ENCODE results near the gene GCNT1.
"Not testable (repeated sequence)": the region's sequence is repeated elsewhere in the genome, so short reads cannot be mapped to it uniquely, and the experiment has no call there.

Gene GCNT1

GRCh38 chr9:76529653-76530052 is 70.7 kb downstream of the GCNT1 start:
- H3K27me3 ChIP-seq (replicated peaks; ENCODE audit: control insufficient read depth, insufficient read depth, low read length, poor library complexity, severe bottlenecking), result no peaks in the 10 kb centered on the region
- H3K4me3 ChIP-seq (ENCODE audit: insufficient read depth, low read depth, low read length, poor library complexity, severe bottlenecking), result no peak overlapping the region
- H3K27ac ChIP-seq (ENCODE audit: insufficient read depth, low read length, poor library complexity, severe bottlenecking), result no peak overlapping the region
- H3K9me3 ChIP-seq (ENCODE audit: control insufficient read depth, low read length), result no peaks in the 10 kb centered on the region
- H3K36me3 ChIP-seq (ENCODE audit: control insufficient read depth, insufficient read depth, low read length), result no peaks in the 10 kb centered on the region
- no peaks in the 10 kb centered on the region for H3K4me1 ChIP-seq (ENCODE audit: control insufficient read depth, insufficient read depth, low read length, poor library complexity, severe bottlenecking)
- DNase-seq, result no peak

GRCh38 chr9:76530458-76531110 is 71.6 kb downstream of the GCNT1 start:
- Histone ChIP-seq H3K27ac (ENCODE audit: insufficient read depth, low read length, poor library complexity, severe bottlenecking) (no peak overlapping the region), H3K36me3 (ENCODE audit: control insufficient read depth, insufficient read depth, low read length) (no peaks in the 10 kb centered on the region), H3K4me3 (ENCODE audit: insufficient read depth, low read depth, low read length, poor library complexity, severe bottlenecking) (no peak overlapping the region), H3K4me1 (ENCODE audit: control insufficient read depth, insufficient read depth, low read length, poor library complexity, severe bottlenecking) (no peaks in the 10 kb centered on the region), H3K27me3 (replicated peaks; ENCODE audit: control insufficient read depth, insufficient read depth, low read length, poor library complexity, severe bottlenecking) (no peaks in the 10 kb centered on the region), H3K9me3 (ENCODE audit: control insufficient read depth, low read length) (no peaks in the 10 kb centered on the region)
- DNase-seq, result no peak

- no peaks in the 10 kb centered on the region for H3K9me3 ChIP-seq (ENCODE audit: control insufficient read depth, low read length)
- no peak overlapping the region for H3K4me3 ChIP-seq (ENCODE audit: insufficient read depth, low read depth, low read length, poor library complexity, severe bottlenecking)
- H3K27ac ChIP-seq (ENCODE audit: insufficient read depth, low read length, poor library complexity, severe bottlenecking), result no peak overlapping the region
- no peaks in the 10 kb centered on the region for H3K27me3 ChIP-seq (replicated peaks; ENCODE audit: control insufficient read depth, insufficient read depth, low read length, poor library complexity, severe bottlenecking)
- no peaks in the 10 kb centered on the region for H3K4me1 ChIP-seq (ENCODE audit: control insufficient read depth, insufficient read depth, low read length, poor library complexity, severe bottlenecking)
- no peak for DNase-seq
- H3K36me3 ChIP-seq (ENCODE audit: control insufficient read depth, insufficient read depth, low read length), result no peaks in the 10 kb centered on the region
Measured at GRCh38 chr9:76531231-76531780, 72.3 kb downstream of the GCNT1 start.

- not testable (repeated sequence) for H3K36me3 ChIP-seq (ENCODE audit: control insufficient read depth, insufficient read depth, low read length); H3K4me3 ChIP-seq (ENCODE audit: insufficient read depth, low read depth, low read length, poor library complexity, severe bottlenecking); DNase-seq; H3K4me1 ChIP-seq (ENCODE audit: control insufficient read depth, insufficient read depth, low read length, poor library complexity, severe bottlenecking); H3K27ac ChIP-seq (ENCODE audit: insufficient read depth, low read length, poor library complexity, severe bottlenecking); H3K9me3 ChIP-seq (ENCODE audit: control insufficient read depth, low read length); H3K27me3 ChIP-seq (replicated peaks; ENCODE audit: control insufficient read depth, insufficient read depth, low read length, poor library complexity, severe bottlenecking)
Measured at GRCh38 chr9:76532877-76533276, 73.9 kb downstream of the GCNT1 start.

GRCh38 chr9:76534026-76534425 is 75.0 kb downstream of the GCNT1 start:
- no peaks in the 10 kb centered on the region for H3K36me3 ChIP-seq (ENCODE audit: control insufficient read depth, insufficient read depth, low read length)
- no peaks in the 10 kb centered on the region for H3K9me3 ChIP-seq (ENCODE audit: control insufficient read depth, low read length)
- DNase-seq, result no peak
- H3K27ac ChIP-seq (ENCODE audit: insufficient read depth, low read length, poor library complexity, severe bottlenecking), result no peak overlapping the region
- H3K4me1 ChIP-seq (ENCODE audit: control insufficient read depth, insufficient read depth, low read length, poor library complexity, severe bottlenecking), result no peaks in the 10 kb centered on the region
- no peak overlapping the region for H3K4me3 ChIP-seq (ENCODE audit: insufficient read depth, low read depth, low read length, poor library complexity, severe bottlenecking)
- H3K27me3 ChIP-seq (replicated peaks; ENCODE audit: control insufficient read depth, insufficient read depth, low read length, poor library complexity, severe bottlenecking), result no peaks in the 10 kb centered on the region

GRCh38 chr9:76537150-76537646 is 78.2 kb downstream of the GCNT1 start:
- H3K27ac ChIP-seq (ENCODE audit: insufficient read depth, low read length, poor library complexity, severe bottlenecking), result no peak overlapping the region
- DNase-seq, result no peak
- H3K9me3 ChIP-seq (ENCODE audit: control insufficient read depth, low read length), result no peaks in the 10 kb centered on the region
- H3K4me1 ChIP-seq (ENCODE audit: control insufficient read depth, insufficient read depth, low read length, poor library complexity, severe bottlenecking), result no peaks in the 10 kb centered on the region
- no peaks in the 10 kb centered on the region for H3K36me3 ChIP-seq (ENCODE audit: control insufficient read depth, insufficient read depth, low read length)
- no peak overlapping the region for H3K4me3 ChIP-seq (ENCODE audit: insufficient read depth, low read depth, low read length, poor library complexity, severe bottlenecking)
- H3K27me3 ChIP-seq (replicated peaks; ENCODE audit: control insufficient read depth, insufficient read depth, low read length, poor library complexity, severe bottlenecking), result no peaks in the 10 kb centered on the region

- H3K4me1 ChIP-seq (ENCODE audit: control insufficient read depth, insufficient read depth, low read length, poor library complexity, severe bottlenecking), result no peaks in the 10 kb centered on the region
- no peaks in the 10 kb centered on the region for H3K36me3 ChIP-seq (ENCODE audit: control insufficient read depth, insufficient read depth, low read length)
- H3K27ac ChIP-seq (ENCODE audit: insufficient read depth, low read length, poor library complexity, severe bottlenecking), result no peak overlapping the region
- no peaks in the 10 kb centered on the region for H3K9me3 ChIP-seq (ENCODE audit: control insufficient read depth, low read length)
- H3K27me3 ChIP-seq (replicated peaks; ENCODE audit: control insufficient read depth, insufficient read depth, low read length, poor library complexity, severe bottlenecking), result no peaks in the 10 kb centered on the region
- H3K4me3 ChIP-seq (ENCODE audit: insufficient read depth, low read depth, low read length, poor library complexity, severe bottlenecking), result no peak overlapping the region
- DNase-seq, result no peak
Measured at GRCh38 chr9:76539180-76539579, 80.2 kb downstream of the GCNT1 start.

GRCh38 chr9:76542360-76542759 is 83.4 kb downstream of the GCNT1 start:
- Histone ChIP-seq H3K27ac (ENCODE audit: insufficient read depth, low read length, poor library complexity, severe bottlenecking) (no peak overlapping the region), H3K4me3 (ENCODE audit: insufficient read depth, low read depth, low read length, poor library complexity, severe bottlenecking) (no peak overlapping the region), H3K27me3 (replicated peaks; ENCODE audit: control insufficient read depth, insufficient read depth, low read length, poor library complexity, severe bottlenecking) (no peaks in the 10 kb centered on the region), H3K4me1 (ENCODE audit: control insufficient read depth, insufficient read depth, low read length, poor library complexity, severe bottlenecking) (no peaks in the 10 kb centered on the region), H3K9me3 (ENCODE audit: control insufficient read depth, low read length) (no peaks in the 10 kb centered on the region), H3K36me3 (ENCODE audit: control insufficient read depth, insufficient read depth, low read length) (no peaks in the 10 kb centered on the region)
- DNase-seq, result no peak

GRCh38 chr9:76545191-76545590 is 86.2 kb downstream of the GCNT1 start:
- Histone ChIP-seq H3K9me3 (ENCODE audit: control insufficient read depth, low read length) (no peaks in the 10 kb centered on the region), H3K4me3 (ENCODE audit: insufficient read depth, low read depth, low read length, poor library complexity, severe bottlenecking) (no peak overlapping the region), H3K27ac (ENCODE audit: insufficient read depth, low read length, poor library complexity, severe bottlenecking) (no peak overlapping the region), H3K36me3 (ENCODE audit: control insufficient read depth, insufficient read depth, low read length) (no peaks in the 10 kb centered on the region), H3K4me1 (ENCODE audit: control insufficient read depth, insufficient read depth, low read length, poor library complexity, severe bottlenecking) (no peaks in the 10 kb centered on the region), H3K27me3 (replicated peaks; ENCODE audit: control insufficient read depth, insufficient read depth, low read length, poor library complexity, severe bottlenecking) (no peaks in the 10 kb centered on the region)
- no peak for DNase-seq

GRCh38 chr9:76552181-76552580 is 93.2 kb downstream of the GCNT1 start:
- DNase-seq, result no peak
- Histone ChIP-seq H3K9me3 (ENCODE audit: control insufficient read depth, low read length) (no peaks in the 10 kb centered on the region), H3K27me3 (replicated peaks; ENCODE audit: control insufficient read depth, insufficient read depth, low read length, poor library complexity, severe bottlenecking) (no peaks in the 10 kb centered on the region), H3K4me1 (ENCODE audit: control insufficient read depth, insufficient read depth, low read length, poor library complexity, severe bottlenecking) (no peaks in the 10 kb centered on the region), H3K27ac (ENCODE audit: insufficient read depth, low read length, poor library complexity, severe bottlenecking) (no peak overlapping the region), H3K36me3 (ENCODE audit: control insufficient read depth, insufficient read depth, low read length) (no peaks in the 10 kb centered on the region), H3K4me3 (ENCODE audit: insufficient read depth, low read depth, low read length, poor library complexity, severe bottlenecking) (no peak overlapping the region)
